SW480 (cell line): ENCODE results near the gene GDF9.

Experiments used
- DNase-seq: peaks from one replicate; pipeline ENCODE4 v3.0.0-alpha.2; 2016; ENCODE audit warnings: low spot score

The GDF9 gene

GRCh38 chr5:132838516-132839282 lies 27.6 kb downstream of the GDF9 start:
- DNase-seq, result no peak

GRCh38 chr5:132837868-132838267 lies 28.4 kb downstream of the GDF9 start:
- DNase-seq, result no peak

GRCh38 chr5:132836852-132837251 lies 29.4 kb downstream of the GDF9 start:
- no peak for DNase-seq

GRCh38 chr5:132834057-132834456 lies 32.2 kb downstream of the GDF9 start:
- DNase-seq, result no peak

GRCh38 chr5:132832612-132833011 lies 33.7 kb downstream of the GDF9 start:
- DNase-seq, result no peak

GRCh38 chr5:132831095-132831860 lies 35.0 kb downstream of the GDF9 start:
- no peak for DNase-seq

GRCh38 chr5:132830436-132831094 lies 35.7 kb downstream of the GDF9 start, which contains the start of gene SHROOM1:
SHROOM1 (minus strand) TSS chr5:132830647; CDS start chr5:132826140, 4,507 bp downstream.
- DNase-seq, result peak; percentile 86

- peak; percentile 80 for DNase-seq
These were observed 36.4 kb downstream of the GDF9 start for GRCh38 chr5:132829742-132830435.

- DNase-seq, result no peak
These were observed 37.3 kb downstream of the GDF9 start for GRCh38 chr5:132828846-132829494.

- DNase-seq, result no peak
These were observed 38.2 kb downstream of the GDF9 start for GRCh38 chr5:132827943-132828673.

- no peak for DNase-seq
These were observed 39.7 kb downstream of the GDF9 start for GRCh38 chr5:132826424-132827082.

GRCh38 chr5:132825834-132826391 lies 40.4 kb downstream of the GDF9 start:
- DNase-seq, result no peak

- no peak for DNase-seq
These were observed 41.0 kb downstream of the GDF9 start for GRCh38 chr5:132825033-132825833.

- no peak for DNase-seq
These were observed 41.8 kb downstream of the GDF9 start for GRCh38 chr5:132824426-132824825.

GRCh38 chr5:132823481-132824050 lies 42.7 kb downstream of the GDF9 start:
- no peak for DNase-seq

GRCh38 chr5:132822650-132823480 lies 43.4 kb downstream of the GDF9 start:
- no peak for DNase-seq

- no peak for DNase-seq
These were observed 44.5 kb downstream of the GDF9 start for GRCh38 chr5:132821791-132822190.

GRCh38 chr5:132821350-132821749 lies 44.9 kb downstream of the GDF9 start:
- DNase-seq, result no peak
